Measurements from ENCODE around the gene SPAG16. TPM values are rescaled to one million over a fixed set of nuclear protein-coding genes. Genes with fewer than 3 reads are reported as not detected.

SPAG16 gene
- total RNA-seq, 1 donor from 2014 or later = 27.6 TPM

DNA sequence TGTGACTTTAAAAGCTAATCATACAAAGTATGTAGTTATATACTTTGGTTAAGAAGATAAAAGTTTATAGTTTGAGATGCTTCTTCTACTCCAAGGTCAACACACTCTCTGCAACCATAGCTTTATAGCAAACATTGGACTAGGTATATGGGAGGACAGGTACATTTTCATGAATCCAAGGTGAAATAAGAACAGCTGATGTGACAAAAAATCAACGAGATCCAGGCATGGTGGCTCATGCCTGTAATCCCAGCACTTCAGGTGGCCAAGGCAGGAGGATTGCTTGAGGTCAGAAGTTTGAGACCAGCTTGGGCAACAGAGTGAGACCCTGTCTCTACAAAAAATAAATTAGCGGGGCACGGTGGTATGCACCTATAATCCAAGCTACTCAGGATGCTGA, 963.3 kb downstream of the SPAG16 start:
- no peak for ATAC-seq
- no peak for DNase-seq (ENCODE audit: low spot score)
- intact Hi-C loops (cut with DNase I) = no loop called here

DNA sequence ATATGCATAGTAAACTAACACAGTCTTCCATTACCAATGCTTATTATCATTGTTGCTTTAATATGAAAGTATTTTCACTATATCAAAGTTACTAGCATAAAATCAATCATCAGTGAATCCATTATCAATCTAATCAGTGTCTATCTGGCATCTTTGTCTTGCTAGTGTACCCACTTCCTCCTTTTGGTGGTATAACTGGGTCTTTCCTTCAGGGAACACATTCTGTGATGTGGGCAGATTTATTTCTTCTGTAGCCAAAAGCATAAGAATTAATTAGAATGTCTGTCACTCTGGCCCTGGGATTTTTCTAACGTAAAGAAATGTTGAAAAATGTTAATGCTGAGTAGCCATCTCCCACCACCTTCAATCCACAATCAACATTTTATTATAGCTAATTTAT, 970.8 kb downstream of the SPAG16 start:
- DNase-seq (ENCODE audit: low spot score) (no peak), ATAC-seq (no peak)
- intact Hi-C loops (cut with DNase I) = no loop called here

DNA sequence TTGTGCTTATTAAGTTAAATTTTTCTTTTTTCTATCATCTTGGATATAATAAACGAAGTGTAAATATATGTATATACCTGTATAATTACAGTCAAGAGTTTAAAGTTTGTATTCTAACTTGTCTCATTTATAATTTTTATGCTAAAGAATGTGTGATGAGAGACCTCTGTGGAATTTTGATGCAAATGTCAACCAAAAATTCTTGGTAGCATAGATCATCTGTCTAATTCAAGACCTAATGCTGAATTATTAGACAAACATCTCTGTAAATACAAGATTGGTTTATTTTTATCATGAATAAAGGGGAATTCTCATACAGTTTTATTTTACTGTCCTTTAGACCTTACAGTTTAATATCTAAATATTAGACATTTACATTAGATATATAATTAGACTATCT, 977.4 kb downstream of the SPAG16 start:
- ATAC-seq = no peak
- no peak for DNase-seq (ENCODE audit: low spot score)
- intact Hi-C loops (cut with DNase I) = no loop called here

DNA sequence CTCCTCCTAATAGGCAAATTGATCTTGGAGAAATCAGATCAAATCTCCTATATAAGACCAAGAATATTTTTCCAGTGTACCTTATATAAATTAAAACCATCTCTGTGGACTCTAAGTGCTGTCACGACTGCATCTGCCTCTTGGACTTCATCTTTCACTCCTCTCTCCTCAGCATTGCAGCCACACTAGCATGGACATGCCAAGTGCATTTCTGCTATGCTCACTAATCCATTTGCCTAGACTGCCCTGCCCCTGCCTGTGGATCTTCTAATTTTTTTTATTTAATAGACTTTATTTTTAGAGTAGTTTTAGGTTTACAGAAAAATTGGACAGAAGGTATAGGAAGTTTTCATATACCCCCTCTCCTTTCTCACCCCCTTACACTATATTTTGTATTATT, 979.9 kb downstream of the SPAG16 start:
- DNase-seq (ENCODE audit: low spot score) = no peak
- intact Hi-C loops (cut with DNase I) = no loop called here

DNA sequence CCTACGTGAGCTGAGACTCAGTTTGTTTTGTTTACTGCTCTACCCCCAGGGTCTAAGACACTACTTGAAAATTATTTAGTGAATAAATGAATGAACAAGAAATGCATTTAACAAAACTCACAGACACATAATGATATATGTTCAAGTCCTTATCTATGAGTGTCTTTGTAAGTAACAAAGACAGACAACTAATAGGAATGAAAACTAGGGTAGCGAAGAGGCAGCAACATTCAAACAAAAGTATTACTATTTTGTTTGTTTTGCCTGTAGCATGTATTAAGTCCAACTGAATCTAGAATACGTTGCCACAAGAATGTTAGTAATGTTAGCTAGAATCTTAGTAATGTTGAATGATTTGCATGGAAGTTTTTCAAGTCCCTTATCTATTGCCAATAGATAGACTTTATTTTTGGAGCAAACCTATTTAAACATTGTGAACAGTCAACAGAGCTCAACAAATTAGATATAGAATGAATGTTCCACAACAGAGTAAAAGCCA, 981.8 kb downstream of the SPAG16 start:
- no peak for DNase-seq (ENCODE audit: low spot score)
- ATAC-seq = no peak
- intact Hi-C loops (cut with DNase I) = no loop called here

More for the DNA sequence above, 979.9 kb downstream of the SPAG16 start:
- ATAC-seq = no peak

DNA sequence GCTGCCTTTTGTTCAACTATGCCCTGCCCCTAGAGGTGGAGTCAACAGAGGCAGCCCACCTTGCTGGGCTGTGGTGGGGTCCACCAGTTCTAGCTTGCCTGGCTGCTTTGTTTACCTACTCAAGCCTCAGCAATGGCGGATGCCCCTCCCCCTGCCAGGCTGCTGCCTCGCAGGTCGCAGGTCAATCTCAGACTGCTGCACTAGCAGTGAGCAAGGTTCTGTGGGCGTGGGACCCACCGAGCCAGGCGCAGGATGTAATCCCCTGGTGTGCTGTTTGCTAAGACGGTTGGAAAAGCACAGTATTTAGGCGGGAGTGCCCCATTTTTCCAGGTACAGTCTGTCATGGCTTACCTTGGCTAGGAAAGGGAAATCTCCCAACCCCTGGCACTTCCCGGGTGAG, 993.6 kb downstream of the SPAG16 start:
- DNase-seq (ENCODE audit: low spot score) (no peak), ATAC-seq (no peak)
- intact Hi-C loops (cut with DNase I) = no loop called here

DNA sequence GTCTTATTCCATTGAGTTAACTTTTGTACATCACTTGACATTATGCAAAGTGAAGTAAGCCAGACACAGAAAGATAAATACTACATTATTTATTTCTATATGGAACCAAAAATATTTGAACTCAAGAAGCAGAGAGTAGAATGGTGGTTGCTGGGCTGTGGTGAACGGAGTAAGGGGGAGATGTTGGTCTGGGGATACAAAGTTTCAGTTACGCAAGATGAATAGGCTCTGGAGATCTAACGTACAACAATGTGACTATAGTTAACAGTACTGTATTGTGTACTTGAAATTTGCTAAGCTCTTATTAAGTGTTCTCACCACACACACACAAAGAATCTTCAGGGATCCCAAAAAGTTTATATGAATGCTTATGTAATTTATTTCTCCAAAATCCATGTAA, 1001.7 kb downstream of the SPAG16 start:
- intact Hi-C loops (cut with DNase I) = no loop called here
- no peak for DNase-seq (ENCODE audit: low spot score)
- no peak for ATAC-seq

DNA sequence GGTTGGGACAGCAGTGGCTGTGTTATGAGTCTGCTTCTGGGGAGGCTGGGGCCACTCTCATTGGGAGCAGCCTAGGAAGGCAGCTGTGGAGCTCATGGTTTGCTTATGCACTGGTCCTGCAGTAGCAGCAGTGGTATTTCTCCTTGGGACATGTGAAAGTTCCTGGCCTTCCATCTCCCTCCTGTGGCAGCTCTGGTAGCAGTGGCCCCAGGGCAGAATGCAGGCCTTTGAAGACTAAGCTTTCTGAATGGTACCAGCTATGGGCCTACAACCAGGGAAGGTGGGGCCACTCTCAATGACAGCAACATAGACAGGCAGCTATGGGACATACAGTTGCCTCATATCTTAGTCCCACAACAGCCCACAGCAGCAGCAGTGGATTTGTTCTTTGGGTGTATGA, 1009.3 kb downstream of the SPAG16 start:
- ATAC-seq (no peak), DNase-seq (ENCODE audit: low spot score) (no peak)
- intact Hi-C loops (cut with DNase I) = no loop called here

DNA sequence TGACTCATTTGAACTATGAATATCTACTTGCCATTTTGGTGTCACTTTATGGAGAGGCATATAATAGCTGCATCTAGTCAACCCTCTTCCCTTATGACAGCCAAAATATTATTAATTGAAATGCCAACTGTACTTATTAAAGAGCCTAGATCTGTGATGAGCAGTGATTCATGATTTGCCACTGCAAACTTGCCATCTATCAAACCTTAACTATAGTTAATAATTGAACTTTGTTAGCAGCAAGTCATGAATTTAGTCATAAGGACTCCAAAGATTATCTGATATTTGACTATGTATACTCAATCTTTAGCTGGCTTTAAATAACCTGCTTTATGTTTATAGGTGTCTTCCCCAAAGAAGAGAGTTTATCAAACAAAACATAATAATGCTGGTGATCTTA, 1010.2 kb downstream of the SPAG16 start:
- ATAC-seq = no peak
- no peak for DNase-seq (ENCODE audit: low spot score)
- intact Hi-C loops (cut with DNase I) = no loop called here

DNA sequence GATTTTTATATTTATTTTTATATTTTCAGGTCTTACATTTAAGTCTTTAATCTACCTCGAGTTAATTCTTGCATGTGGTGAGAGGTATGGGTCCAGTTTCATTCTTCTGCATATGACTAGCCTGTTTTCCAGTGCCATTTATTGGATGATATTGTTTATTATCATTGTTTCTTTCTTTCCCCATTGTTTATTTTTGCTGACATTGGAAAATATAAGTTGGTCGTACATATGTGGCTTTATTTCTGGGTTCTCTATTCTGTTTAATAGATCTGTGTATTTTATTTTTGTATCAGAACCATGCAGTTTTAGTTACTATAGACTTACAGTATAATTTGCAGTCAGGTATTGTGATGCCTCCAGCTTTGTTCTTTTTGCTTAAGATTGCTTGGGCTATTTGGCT, 1013.2 kb downstream of the SPAG16 start:
- intact Hi-C loops (cut with DNase I) = no loop called here
- ATAC-seq (no peak), DNase-seq (ENCODE audit: low spot score) (no peak)

DNA sequence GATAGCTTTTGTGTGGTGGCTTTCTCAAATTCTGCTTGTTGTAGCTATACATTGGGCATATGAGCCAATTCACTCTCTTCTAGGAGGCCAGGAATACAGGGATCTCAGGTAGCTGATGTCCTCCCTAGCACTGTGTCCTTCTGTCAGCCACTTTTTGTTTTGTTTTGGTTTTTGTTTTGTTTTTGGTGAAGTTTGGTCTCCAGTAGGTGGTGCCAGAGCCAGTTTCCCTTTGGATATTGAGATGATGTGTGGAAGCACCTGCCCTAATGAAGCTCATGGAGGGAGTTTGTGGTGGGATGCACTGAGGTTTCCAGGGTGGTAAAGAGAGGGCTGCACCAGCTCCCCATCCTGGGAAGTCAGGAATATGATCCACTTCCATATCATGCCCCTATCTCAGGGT, 1026.1 kb downstream of the SPAG16 start:
- ATAC-seq = no peak
- intact Hi-C loops (cut with DNase I) = no loop called here
- DNase-seq (ENCODE audit: low spot score) = no peak

DNA sequence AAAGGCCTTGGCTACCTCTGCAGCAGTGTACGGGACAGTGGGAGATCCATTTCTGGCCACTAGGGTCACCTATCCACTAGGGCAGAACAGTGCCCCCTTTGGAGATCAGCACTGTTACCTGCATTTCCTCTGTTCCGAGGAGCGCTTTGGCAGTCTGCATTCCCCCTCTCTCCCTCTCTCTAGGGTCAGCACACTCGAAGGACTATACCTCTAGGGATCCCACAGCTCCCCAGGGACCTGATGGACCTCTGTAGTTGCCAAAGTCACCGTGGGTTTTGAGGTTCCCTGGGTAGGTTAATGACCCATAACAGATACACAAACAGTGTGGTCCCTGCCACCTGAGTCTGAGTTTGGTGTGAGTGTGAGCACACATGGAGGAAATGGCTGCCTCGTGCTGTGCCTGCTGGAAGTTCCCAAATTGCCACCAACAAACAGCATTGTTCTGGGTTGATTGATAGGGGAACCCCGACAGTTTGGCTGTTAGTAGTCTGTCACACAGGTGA, 1026.8 kb downstream of the SPAG16 start:
- intact Hi-C loops (cut with DNase I) = no loop called here
- no peak for DNase-seq (ENCODE audit: low spot score)
- no peak for ATAC-seq

DNA sequence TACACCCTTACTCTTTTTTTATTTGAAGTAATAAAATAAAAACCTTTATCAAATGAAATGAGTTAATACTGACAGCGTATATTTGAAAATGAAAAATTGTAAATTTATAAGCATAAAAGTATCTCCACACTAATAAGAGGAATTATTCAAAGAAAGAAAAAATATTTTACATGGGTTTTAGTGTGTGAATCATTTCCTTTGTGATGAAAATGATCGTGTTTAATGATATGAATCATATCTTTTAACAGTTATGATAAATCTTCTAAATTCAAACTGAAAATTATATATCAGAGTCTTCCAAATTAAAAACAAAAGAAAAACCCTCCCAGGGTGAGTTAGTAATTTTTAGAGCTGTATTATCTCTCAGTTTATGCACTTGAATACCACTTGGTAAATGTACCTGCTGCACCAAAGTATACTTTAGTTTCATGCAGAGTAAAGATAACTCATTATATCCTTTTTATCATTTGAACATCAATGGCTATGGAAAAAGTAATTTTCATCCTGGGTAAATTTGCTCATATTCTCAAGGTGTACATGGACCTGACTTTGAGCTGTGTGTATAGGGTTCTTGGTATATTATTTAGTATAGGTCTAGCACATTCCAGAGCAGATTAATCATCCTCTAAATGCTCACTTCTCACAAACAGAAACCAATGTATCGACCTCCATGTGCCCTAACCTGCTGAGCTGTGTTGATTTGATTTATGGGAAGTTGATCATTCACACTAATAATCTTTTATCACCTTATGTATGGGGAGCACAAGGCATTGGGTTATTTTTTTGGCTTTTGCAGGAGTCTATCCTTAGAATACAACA, 1027.9 kb downstream of the SPAG16 start:
- ATAC-seq = no peak
- DNase-seq (ENCODE audit: low spot score) = no peak
- intact Hi-C loops (cut with DNase I) = no loop called here

DNA sequence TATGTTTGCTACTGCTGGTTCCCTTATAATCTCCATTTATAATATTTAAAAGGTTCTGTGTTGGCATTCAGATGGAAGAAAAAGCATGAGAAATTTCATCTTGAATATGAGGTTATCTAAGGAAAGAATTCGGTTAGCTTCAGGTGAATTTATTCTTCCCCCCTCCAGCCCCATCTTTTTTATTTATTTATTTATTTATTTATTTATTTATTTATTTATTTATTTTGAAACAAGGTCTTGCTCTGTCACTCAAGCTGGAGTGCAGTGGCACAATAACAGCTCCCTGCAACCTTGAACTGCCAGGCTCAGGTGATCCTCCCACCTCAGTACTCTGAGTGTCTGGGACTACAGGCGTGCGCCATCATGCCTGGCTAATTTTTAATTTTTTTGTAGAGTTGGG, 1031.1 kb downstream of the SPAG16 start:
- intact Hi-C loops (cut with DNase I) = no loop called here
- ATAC-seq = no peak
- DNase-seq (ENCODE audit: low spot score) = no peak

DNA sequence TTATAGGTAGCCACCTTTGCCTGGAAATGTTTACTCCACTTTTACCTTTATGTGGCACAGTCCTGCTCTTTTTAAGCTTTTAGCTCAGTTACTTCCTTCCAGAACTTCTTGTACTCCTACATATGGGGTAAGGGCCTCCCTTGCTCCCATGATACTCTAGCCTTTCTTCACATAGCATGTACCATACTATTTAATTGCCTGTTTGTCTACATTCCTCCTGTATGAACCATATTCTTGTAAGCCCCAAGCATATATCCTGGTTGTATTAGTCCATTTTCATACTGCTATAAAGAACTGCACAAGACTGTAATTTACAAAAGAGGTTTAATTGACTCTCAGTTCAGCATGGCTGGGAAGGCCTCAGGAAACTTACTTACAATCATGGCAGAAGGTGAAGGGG, 1035.9 kb downstream of the SPAG16 start:
- ATAC-seq (no peak), DNase-seq (ENCODE audit: low spot score) (no peak)
- intact Hi-C loops (cut with DNase I) = no loop called here

DNA sequence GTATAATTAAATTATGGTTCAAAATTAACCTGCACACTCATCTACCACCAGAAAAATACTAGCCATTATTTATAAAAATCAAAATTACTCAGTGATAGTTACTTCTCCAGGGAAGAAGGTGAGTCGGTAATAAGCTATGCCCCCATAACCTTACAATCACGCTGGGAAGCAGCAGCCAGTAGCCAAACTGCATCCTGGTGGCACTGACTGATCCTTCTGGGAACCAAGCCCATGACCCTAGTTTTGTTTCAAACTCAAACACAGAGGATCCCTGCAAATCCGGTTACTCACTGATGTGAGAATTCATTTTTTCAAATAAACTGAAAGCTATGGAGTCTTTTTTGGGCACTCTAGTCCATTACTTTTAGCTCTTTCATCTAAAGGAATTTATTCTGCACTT, 1038.4 kb downstream of the SPAG16 start:
- intact Hi-C loops (cut with DNase I) = no loop called here
- DNase-seq (ENCODE audit: low spot score) (no peak), ATAC-seq (no peak)

DNA sequence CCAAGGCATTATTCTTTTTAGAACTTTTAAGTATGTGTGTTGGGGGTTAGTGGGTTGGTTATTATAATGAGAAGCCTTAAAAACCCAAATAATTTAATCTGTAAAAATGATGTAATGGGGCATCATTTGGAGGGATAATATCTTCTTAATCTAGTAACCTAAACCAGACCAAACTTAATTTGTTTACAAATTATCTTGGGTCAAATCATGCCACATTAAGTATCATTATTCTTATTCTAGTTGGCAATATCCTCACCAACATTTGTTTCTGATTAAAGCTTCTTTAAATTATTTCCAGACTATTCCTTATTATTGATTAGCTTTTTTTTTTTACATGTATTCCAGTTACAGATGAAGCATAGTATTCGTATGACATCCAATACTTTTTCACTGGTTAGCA, 1041.1 kb downstream of the SPAG16 start:
- ATAC-seq (no peak), DNase-seq (ENCODE audit: low spot score) (no peak)
- intact Hi-C loops (cut with DNase I) = no loop called here

DNA sequence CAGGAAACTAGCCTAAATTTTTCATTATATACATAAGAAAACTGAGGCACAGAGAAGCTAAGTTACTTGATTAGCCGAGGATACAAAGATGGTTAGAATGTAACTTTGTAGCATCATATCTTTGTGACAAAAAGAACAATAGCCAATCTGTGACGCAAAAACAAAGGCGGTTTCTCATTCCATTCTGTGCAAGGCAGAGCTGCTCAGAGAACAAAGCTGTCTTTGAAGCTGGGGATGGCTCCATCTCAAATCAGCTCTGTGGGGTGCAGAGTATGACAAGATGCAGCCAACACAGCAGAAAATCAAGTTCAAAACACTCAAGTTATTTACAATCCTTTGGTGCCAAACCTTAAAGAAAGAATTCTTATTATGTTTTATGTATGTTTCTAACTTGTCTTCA, 1044.7 kb downstream of the SPAG16 start:
- no peak for DNase-seq (ENCODE audit: low spot score)
- ATAC-seq = peak; percentile 74
- intact Hi-C loops (cut with DNase I) = no loop called here

DNA sequence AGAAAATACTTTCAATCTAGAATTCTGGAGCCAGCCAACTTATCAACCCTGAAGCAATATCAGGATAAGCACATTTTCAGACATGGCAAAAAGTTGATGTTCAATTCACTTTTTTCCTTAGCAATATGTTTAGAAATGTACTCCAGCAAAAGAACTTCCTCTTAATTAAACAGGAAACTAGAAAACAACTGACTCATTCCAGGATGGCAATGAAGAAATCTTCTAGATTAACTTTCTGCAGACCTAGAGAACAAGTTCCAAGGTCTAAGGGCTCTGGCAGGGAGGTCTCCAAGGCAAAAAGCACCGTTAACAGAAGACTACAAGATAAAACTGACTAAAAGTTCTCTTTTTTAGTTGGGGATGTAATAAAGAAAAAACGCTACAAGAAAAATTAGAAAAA, 1057.4 kb downstream of the SPAG16 start:
- intact Hi-C loops (cut with DNase I) = no loop called here
- ATAC-seq (no peak), DNase-seq (ENCODE audit: low spot score) (no peak)

DNA sequence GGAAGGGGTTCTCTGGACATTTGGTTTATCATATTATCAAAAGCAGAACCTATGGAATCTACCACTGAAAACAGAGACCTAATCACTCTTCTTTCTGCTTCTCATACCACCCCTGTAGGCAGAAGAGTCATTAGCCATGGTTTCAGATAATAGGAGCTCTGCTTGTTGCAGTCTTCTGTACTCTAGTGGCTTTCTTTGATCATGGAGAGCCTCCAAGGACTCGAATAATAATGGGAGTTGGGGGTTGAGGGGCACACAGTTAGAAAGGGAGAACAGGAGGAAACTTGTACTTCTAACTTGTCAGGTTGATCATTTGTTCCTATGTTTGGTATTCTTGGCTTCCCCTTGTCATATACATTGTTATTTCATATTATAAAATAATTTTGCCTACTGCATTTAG, 1074.2 kb downstream of the SPAG16 start:
- DNase-seq (ENCODE audit: low spot score) (no peak), ATAC-seq (no peak)
- intact Hi-C loops (cut with DNase I) = no loop called here

DNA sequence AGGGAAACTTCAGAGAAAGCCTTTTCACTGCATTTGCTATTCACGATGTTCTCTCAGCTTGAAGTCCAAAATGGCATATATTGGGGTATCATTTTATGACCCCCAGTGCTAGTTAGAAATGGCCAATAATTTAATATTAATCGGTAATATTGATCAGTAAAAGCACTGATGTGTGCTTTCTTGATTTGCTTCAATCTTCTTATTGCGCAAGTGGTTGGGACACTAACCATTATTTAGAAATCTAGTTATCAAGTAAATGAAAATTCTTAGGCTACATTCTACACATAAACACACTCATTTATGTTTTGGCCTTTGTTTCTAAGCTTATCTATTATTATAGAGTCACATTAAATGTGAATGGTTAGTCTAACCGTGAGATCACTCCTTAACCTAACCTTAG, 1076.9 kb downstream of the SPAG16 start:
- no peak for DNase-seq (ENCODE audit: low spot score)
- intact Hi-C loops (cut with DNase I) = no loop called here
- ATAC-seq = no peak

Measured in sciatic nerve (tissue), 2 donors.